Activated effector memory CD4-positive, alpha-beta T cell treated with Interleukin-2 at 50 U/mL for 16 hours (primary cell): Measurements from ENCODE around the gene FILIP1L.
"Not testable (repeated sequence)": the region's sequence is repeated elsewhere in the genome, so short reads cannot be mapped to it uniquely, and the experiment has no call there.

Experiments used
- DNase-seq: peaks from one replicate; pipeline ENCODE4 v3.0.0-alpha.2; 2020

Gene FILIP1L

GRCh38 chr3:100096866-100097265, 17.4 kb downstream of the FILIP1L start:
- no peak for DNase-seq

DNA sequence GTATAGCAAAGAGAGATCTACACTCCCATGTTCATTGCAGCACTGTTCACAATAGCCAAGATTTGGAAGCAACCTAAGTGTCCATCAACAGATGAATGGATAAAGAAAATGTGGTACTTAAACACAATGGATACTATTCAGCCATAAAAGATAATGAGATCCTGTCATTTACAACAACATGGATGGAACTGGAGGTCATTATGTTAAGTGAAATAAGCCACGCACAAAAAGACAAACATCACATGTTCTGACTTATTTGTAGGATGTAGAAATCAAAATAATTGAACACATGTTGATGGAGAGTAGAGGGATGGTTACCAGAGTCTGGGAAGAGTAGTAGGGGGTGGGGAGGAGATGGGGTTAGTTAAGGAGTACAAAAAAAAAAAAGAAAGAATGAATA, 18.0 kb downstream of the FILIP1L start:
- DNase-seq = not testable (repeated sequence)

- no peak for DNase-seq
Observed at GRCh38 chr3:100093831-100094230, 20.5 kb downstream of the FILIP1L start.

DNA sequence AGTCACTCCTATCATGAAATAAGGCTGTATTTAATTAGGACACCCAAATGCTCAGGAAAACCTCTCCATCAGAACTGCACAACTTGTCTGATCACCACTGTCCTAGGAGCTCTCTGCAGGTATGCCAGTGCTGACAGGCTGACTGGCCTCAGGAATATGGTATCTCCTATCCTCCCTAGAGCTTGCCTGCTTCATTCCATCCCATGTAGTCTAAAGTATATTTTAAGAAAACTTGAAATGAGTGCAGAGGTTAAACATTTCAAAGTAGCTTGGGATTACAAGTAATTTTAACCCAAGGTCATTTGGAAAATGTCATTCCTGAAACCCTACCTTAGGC, 23.7 kb downstream of the FILIP1L start:
- DNase-seq = no peak

DNA sequence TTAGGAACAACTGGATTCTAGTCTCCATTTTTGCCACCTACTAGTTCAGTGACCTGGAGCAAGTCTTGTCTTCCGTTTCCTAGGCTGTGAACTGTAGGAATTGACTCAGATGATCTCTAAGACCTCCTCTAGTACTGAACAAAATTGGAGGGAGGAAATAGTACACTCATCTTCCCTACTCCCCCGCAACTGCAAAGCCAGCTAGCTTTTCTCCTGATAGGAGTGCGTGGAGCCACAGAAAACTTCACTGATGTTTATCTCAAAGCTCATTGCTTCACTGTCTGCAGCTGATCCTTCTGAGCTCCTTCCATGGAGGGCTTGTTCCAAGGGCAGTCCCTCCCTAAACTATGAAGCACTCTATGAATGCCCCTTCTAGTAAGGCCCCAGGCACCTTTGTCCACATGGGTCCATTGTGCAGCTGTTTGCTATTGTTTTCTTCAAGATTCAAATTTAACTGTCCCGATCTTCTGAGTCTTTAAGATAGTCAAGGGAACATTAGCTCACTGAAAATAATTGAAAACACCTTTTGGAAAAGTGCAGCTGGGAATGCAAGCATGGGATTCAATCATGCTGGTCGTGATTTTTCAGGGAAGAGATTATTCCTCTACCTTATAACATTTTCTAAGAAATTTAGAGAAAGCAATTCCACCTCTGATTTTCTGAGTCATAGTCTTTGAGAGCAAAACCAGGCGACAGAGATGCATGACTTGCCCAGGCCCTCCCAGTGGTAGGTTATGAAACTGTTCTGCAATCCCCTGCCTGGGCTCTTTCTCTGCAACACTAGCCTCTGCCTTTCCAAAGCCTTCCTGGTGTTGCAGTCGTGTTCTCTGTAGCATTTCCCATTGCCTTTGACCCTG, 24.3 kb downstream of the FILIP1L start:
- DNase-seq = no peak

GRCh38 chr3:100088735-100089368, 25.4 kb downstream of the FILIP1L start:
- DNase-seq = no peak

- DNase-seq = no peak
Observed at GRCh38 chr3:100087198-100087597, 27.1 kb downstream of the FILIP1L start.

GRCh38 chr3:100086401-100086800, 27.9 kb downstream of the FILIP1L start:
- no peak for DNase-seq

GRCh38 chr3:100084100-100084806, 30.0 kb downstream of the FILIP1L start:
- no peak for DNase-seq

- no peak for DNase-seq
Observed at GRCh38 chr3:100083209-100083608, 31.1 kb downstream of the FILIP1L start.

DNA sequence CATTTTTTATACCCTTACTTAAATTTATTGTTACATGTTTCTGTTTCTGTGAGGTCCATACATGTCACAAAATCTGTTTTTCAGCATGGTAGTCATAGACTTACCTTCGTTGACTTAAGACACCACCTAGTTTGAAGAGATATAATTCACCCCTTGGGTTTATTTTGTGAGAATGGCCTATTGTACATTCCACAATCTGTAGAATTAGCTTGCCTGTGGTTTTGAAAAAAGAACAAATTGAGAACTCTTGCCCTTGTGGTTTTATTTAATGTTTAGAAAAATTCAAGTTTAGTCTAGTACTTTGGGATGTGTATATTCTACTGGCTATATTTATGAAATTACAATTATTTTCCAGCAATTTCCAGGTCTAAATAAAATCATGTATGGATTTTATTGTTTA, 31.6 kb downstream of the FILIP1L start:
- no peak for DNase-seq

GRCh38 chr3:100081986-100082692, 32.2 kb downstream of the FILIP1L start:
- no peak for DNase-seq

- DNase-seq = no peak
Observed at GRCh38 chr3:100081311-100081710, 33.0 kb downstream of the FILIP1L start.

DNA sequence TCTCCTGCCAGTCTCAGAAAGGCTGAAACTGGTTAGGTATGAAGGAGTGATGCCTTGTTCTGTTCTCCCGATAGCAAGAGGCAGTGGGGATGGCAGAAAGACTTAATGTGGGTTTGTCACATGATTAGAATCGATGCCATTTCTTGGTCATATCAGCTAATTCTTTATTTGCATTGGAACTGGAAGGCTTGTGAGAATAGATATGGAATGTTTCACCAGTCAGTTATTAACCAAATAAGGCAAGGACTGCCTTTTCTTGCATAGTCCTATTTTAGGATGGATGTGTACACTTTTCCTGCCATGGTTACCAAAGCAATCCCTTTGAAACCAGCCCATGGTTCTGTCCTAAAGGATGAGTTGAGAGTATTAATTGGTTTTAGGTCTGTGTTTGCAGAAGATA, 33.7 kb downstream of the FILIP1L start:
- no peak for DNase-seq

DNA sequence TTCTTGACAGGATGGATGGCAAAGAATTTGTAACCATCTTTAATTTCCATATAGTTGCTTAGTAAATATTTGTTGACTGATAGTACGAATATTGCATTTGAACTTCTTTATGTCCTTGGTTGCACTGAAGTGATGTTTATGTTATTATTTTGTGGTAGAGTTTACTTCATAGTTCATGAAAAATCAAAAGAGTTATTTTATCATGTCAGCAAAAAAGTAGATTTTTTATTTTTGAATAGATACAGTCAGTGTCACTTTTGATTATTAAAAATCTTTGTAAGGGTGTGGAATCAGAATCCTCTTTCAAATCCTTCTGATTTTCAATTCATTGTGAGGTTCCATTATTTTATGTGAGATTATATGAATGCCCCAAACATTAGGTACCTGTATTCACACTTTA, 35.0 kb downstream of the FILIP1L start:
- DNase-seq = no peak

DNA sequence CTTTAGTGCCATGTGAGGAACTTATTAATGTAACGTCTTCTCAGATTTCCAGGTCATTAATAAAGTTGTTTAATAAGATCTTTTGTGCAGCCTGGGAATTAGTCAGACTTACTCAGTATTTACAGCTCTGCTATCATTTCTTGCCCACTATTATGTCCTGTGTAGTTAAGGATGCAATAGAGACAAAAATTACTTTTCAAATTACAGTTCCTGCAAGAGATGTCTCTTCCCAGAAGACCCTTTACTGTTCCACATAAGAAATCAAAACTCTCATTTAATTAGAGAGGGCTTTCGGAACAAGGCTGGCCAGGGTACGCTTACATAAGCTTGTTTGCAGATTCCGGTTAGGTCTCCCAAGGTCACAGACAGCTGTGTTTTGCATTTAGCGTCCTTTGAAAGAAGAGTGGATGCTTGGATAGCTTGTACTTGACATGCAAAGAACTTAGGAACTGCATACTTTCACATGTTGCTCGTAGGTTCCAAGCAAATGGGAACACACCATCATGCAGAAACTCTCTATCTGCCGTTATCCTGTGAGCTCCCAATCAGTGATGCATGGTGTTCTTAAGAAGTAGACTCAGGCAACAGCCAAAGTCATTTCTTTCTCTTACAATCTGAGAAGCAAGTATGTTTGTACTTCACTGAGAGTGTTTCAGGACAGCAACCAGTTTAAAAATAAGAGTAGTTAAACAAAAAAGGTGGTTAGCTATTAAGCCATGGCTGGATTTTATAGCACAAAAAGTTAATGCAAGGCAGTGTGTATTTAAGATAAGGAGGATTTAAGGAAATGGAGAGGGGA, 37.4 kb downstream of the FILIP1L start:
- DNase-seq = no peak

DNA sequence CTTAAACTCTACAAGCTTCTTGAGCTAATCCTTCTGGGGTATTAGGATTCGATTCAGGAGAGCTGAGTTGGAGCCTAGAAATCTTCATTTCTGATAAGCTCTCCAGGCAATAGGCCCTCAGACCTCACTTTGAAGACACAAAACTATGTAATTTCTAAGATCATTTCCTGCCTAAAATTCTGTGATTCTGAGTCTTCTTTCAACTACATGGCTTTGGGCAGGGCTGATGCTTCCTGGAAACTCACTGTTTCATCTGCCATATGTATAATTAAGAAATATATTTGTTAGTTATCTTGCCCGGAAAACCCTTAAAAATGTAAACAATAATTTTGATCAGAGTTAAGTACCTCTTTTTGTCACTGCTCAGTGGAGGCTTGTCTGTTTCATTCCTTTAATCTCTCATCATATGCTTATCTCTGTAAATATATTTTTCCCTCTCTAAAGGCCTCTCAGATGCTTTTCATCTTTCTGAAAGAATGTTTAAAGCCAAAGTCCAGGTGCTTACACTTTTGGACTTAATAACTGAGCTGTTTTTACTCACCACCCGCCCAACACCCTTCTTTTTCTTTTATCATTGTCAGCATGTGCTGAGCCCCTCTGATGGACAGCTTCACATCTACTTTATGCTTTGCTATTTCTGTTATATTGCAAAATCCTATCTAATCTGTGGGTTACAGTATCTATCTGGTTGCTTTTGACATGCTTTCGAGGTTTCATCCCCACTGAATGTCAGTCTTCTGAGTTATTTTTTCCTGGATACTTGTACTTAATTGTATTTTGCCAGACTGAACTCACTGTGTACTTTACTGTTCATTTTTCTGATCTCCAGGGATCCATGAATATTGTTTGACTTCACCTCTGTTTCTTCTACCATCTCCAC, 38.2 kb downstream of the FILIP1L start:
- DNase-seq = no peak

DNA sequence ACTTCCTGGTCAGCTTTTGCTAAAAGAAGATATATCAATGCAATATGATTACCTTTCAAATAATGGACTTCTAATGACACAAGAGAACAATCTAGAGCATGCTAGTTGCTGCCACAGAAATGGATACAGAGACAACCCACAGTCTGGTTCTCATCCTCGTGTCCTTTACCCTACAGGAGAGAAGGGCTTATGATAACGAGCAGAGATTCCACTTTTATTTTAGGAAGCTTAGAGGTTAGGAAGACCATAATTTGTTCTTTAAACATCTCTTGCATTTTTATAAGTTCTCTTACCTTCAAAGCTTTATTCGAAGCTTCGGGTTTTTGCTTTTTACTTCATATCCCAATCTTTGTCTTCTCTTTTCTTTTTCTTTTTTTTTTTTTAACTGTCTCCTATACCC, 39.1 kb downstream of the FILIP1L start:
- DNase-seq = no peak

GRCh38 chr3:100073714-100074307, 40.5 kb downstream of the FILIP1L start:
- DNase-seq = no peak

DNA sequence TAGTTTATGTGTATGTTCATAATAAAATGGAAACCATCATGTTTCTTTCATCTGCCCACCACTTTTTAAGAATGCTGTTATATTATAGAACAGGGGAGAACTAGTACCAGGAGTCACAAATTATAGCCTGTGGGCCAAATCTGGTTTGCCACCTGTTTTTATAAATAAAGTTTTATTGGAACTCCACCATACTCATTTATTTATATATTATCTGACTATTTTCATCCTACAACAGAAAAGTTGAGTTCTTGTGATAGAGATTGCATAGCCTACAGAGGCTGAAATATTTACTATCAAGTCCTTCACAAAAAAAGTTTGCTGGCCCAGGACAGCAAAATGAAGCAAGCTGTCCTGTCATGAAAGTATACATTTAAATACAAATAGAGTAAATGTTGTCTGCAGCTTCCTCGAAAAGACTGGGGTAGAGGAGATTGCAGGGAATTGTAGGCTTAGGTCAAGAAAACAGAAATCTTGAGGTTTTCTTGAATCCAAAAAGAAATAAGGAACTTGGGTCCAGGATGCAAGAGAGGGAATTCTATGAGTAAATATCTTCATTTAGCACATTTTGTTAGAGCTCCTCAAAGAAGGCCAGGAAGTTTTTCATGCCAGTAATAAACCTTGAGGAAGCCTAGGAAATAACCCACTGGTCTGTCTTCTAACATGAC, 41.1 kb downstream of the FILIP1L start:
- DNase-seq = no peak
